ENCODE measurements around the gene AGER.

DNA sequence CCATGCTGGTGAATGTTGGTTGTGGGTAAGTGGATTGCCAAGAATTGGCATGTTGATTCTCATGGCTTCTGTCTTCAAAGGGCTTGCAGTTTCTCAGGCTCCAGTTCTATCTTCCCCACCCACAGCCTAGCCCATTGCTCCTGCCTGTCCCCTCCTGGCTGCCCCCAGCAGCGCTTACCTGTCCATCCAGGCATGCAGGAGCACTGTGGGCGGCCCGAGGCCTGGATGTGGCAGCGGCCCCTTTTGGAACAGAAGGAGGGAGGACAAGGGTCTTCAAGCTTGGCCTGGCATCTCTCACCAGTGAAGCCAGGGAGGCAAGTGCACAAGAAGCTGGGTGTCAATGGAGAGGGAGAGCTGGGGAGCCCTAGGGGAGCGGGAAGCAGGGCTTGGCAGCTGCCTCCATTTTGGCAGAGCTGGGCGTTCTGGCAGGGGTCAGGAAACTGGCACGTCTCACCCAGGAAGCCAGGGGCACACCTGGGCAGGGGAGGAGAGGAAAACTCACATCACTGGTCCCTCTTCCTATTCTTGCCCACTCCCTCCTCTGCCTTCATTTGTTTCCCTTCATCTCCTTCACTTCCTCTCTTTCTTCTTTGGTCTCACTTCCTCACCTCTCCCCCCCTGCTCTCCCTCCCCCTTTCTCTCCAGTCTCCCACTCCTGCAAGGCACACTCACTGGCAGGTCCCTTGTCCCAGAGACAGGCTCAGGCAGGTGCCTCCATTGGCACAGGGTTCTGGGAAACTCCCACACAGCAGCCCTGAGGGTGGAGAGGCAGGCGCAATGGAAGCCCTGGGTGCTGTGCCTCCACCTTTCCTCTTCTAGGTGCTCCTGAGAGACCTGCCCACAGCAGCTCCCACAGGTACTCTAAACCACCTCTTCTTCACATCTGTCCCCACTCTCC is 38.5 kb upstream of the AGER start:
- TF ChIP-seq POLR2A (IDR thresholded peaks at IDR 0.05) = no peak
- TF ChIP-seq, protein P1, sequence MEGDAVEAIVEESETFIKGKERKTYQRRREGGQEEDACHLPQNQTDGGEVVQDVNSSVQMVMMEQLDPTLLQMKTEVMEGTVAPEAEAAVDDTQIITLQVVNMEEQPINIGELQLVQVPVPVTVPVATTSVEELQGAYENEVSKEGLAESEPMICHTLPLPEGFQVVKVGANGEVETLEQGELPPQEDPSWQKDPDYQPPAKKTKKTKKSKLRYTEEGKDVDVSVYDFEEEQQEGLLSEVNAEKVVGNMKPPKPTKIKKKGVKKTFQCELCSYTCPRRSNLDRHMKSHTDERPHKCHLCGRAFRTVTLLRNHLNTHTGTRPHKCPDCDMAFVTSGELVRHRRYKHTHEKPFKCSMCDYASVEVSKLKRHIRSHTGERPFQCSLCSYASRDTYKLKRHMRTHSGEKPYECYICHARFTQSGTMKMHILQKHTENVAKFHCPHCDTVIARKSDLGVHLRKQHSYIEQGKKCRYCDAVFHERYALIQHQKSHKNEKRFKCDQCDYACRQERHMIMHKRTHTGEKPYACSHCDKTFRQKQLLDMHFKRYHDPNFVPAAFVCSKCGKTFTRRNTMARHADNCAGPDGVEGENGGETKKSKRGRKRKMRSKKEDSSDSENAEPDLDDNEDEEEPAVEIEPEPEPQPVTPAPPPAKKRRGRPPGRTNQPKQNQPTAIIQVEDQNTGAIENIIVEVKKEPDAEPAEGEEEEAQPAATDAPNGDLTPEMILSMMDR (IDR thresholded peaks at IDR 0.05) = no peak
- TF ChIP-seq POLR2AphosphoS5 (IDR thresholded peaks at IDR 0.05) = no peak
- TF ChIP-seq EP300 (IDR thresholded peaks at IDR 0.05; ENCODE audit: low read depth) = no peak
